ENCODE measurements around the gene MAP1LC3B2.

MAP1LC3B2 gene

DNA sequence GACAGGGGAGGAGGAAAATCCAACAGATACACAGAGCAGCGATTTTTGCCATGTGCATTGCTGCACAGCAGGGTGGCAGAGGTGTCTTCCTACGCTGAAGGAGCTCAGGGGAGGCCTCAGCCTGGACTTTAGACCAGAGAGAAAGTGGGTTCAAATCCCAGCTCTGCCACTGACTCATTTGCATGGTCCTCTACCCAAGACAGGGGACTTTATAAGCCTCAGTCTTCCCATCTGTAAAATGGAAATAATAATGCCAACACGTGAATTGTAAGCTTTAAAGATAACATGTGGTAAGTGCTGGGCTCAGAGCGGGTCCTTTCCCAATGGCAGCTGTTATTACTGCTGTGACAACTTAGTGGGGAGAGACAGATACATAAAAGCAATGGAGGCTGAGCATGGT is 62.0 kb downstream of the MAP1LC3B2 start:
- H3K4me1 ChIP-seq (ENCODE audit: control insufficient read depth in 5 of 5, insufficient read depth in 5 of 5, low read length in 5 of 5) = no peaks in the 10 kb centered on the region
- H3K36me3 ChIP-seq (ENCODE audit: control insufficient read depth in 5 of 5, insufficient read depth in 5 of 5, low read length in 5 of 5) = no peaks in the 10 kb centered on the region
- H3K27ac ChIP-seq (ENCODE audit: low read depth, low read length) = no peak overlapping the region
- H3K4me3 ChIP-seq (ENCODE audit: low read depth in 1 of 5, low read length in 5 of 5) = no peak overlapping the region
- peaks cover 0 to 17% (median 11%) of the 10 kb centered on the region in 5 donors for H3K9me3 ChIP-seq (ENCODE audit: control insufficient read depth in 5 of 5, low read length in 5 of 5)
- no peak overlapping the region for H3K9ac ChIP-seq (ENCODE audit: low read length in 5 of 5)
- H3K27me3 ChIP-seq (ENCODE audit: control insufficient read depth in 5 of 5, insufficient read depth in 4 of 5, low read length in 5 of 5) = no peaks in the 10 kb centered on the region

DNA sequence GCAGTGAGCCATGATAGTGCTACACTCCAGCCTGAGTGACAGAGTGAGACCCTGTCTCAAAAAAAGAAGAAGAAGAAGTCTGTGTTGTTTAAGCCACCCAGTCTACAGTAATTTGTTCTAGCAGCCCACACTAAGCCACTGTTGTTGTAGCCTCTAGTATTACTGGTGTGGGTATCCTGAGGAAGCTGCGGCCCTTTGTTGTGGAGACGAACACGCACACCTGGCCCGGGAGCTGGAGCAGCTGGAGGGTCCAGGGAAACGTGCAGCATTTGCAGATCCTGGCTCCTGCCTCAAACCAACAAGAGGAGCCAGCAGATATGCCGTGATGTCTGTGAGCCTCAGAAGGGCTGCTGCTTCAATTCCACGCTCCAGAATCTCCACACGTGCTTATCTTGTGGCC is 65.3 kb downstream of the MAP1LC3B2 start:
- no peak overlapping the region for H3K9ac ChIP-seq (ENCODE audit: low read length in 5 of 5)
- H3K27ac ChIP-seq (ENCODE audit: low read depth, low read length) = no peak overlapping the region
- H3K36me3 ChIP-seq (ENCODE audit: control insufficient read depth in 5 of 5, insufficient read depth in 5 of 5, low read length in 5 of 5) = no peaks in the 10 kb centered on the region
- H3K4me1 ChIP-seq (ENCODE audit: control insufficient read depth in 5 of 5, insufficient read depth in 5 of 5, low read length in 5 of 5) = peaks cover 7 to 8% (median 8%) of the 10 kb centered on the region in 5 donors
- no peak overlapping the region for H3K4me3 ChIP-seq (ENCODE audit: low read depth in 1 of 5, low read length in 5 of 5)
- no peaks in the 10 kb centered on the region for H3K27me3 ChIP-seq (ENCODE audit: control insufficient read depth in 5 of 5, insufficient read depth in 4 of 5, low read length in 5 of 5)
- peaks cover 0 to 13% (median 8%) of the 10 kb centered on the region in 5 donors for H3K9me3 ChIP-seq (ENCODE audit: control insufficient read depth in 5 of 5, low read length in 5 of 5)

DNA sequence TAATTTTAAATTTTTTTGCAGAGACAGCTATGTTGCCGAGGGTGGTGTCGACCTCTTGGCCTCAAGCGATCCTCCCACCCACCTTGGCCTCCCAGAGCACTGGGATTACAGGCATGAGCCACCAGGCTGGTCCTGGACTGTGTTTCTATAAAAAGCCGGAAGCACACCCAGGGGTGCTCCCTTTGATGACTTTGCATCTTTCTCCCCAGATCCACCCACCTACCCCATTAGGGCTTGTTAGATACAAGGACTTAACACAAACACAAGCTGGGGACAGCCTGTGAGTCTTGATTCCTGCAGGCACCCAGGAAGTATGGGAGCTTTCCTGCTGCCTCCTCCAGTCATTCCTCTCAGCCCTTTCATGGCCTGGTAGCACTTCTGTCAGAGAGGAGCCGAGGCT is 67.0 kb downstream of the MAP1LC3B2 start:
- H3K27me3 ChIP-seq (ENCODE audit: control insufficient read depth in 5 of 5, insufficient read depth in 4 of 5, low read length in 5 of 5) = no peaks in the 10 kb centered on the region
- H3K27ac ChIP-seq (ENCODE audit: low read depth, low read length) = no peak overlapping the region
- H3K4me1 ChIP-seq (ENCODE audit: control insufficient read depth in 5 of 5, insufficient read depth in 5 of 5, low read length in 5 of 5) = peaks cover 7 to 12% (median 8%) of the 10 kb centered on the region in 5 donors
- peaks cover 0 to 13% (median 8%) of the 10 kb centered on the region in 5 donors for H3K9me3 ChIP-seq (ENCODE audit: control insufficient read depth in 5 of 5, low read length in 5 of 5)
- no peak overlapping the region for H3K4me3 ChIP-seq (ENCODE audit: low read depth in 1 of 5, low read length in 5 of 5)
- no peak overlapping the region for H3K9ac ChIP-seq (ENCODE audit: low read length in 5 of 5)
- H3K36me3 ChIP-seq (ENCODE audit: control insufficient read depth in 5 of 5, insufficient read depth in 5 of 5, low read length in 5 of 5) = no peaks in the 10 kb centered on the region
